ENCODE data around the gene INF2. TPM values are rescaled to one million over a fixed set of nuclear protein-coding genes. Genes with fewer than 3 reads are reported as not detected.

INF2 gene
- total and polyA plus RNA-seq, 9 of the 15 experiments (the other 6 are each of a cell fraction or from before 2014, with no cell fraction given) = 0.56 to 31.3 (median 7.8) TPM

GRCh38 chr14:104639885-104640548 lies 49.4 kb upstream of the INF2 start:
- intact Hi-C loops (cut with micrococcal nuclease) (loop anchor here (1.0 kb wide), 1 partner anchor 562 kb away; no protein-coding TSS in a partner anchor), in situ Hi-C loops (cut with MboI) (loop anchor here (10.0 kb wide), 1 partner anchor 565 kb away; no protein-coding TSS in a partner anchor)
- 2% methylated on average over 17 of the region's 24 CpGs for WGBS (ENCODE audit: insufficient coverage, low coverage, missing lambda C conversion rate)
- FAIRE-seq (peak; percentile 55), ATAC-seq (peak; percentile 99), DNase-seq (ENCODE audit: extremely low read depth in 1 of 4, low spot score in 3 of 4) (peak; percentile 73 to 83 (median 80))
- POLR2A ChIA-PET = interaction anchor here (0.6 kb wide), 1 partner anchor 91 kb away, joined by 3 read pairs; no protein-coding TSS in a partner anchor
- Histone ChIP-seq H3K79me2 (ENCODE audit: control insufficient read depth, insufficient read depth, low read length) (no peaks in the 10 kb centered on the region), H3K9me3 (replicated peaks; ENCODE audit: control insufficient read depth, insufficient read depth, low read depth, low read length) (no peaks in the 10 kb centered on the region), H3K27ac (ENCODE audit: extremely low read depth, low read depth, low read length) (no peak overlapping the region), H3K4me3 (no peak overlapping the region), H4K20me1 (replicated peaks; ENCODE audit: control insufficient read depth, insufficient read depth, low read length) (0 out of 2 replicates have a peak, but pooled peaks cover 3% of the 10 kb centered on the region), H3K4me2 (ENCODE audit: insufficient read depth, low read length) (no peak overlapping the region), H2AFZ (ENCODE audit: low read depth, low read length) (no peak overlapping the region), H3K27me3 (ENCODE audit: control insufficient read depth in 2 of 2, insufficient read depth in 2 of 2, low read length in 2 of 2) (peaks cover under 1 to 36% of the 10 kb centered on the region in 2 experiments; a peak in 4 of 5 replicates), H3K36me3 (ENCODE audit: control insufficient read depth, insufficient read depth, low read length) (no peaks in the 10 kb centered on the region), H3K9me1 (ENCODE audit: control insufficient read depth, insufficient read depth, low read length) (no peaks in the 10 kb centered on the region), H3K4me1 (replicated peaks in 1 of 2; ENCODE audit: control insufficient read depth in 2 of 2, insufficient read depth in 2 of 2, low read length in 2 of 2) (peaks cover 0 to 37% of the 10 kb centered on the region in 2 experiments; a peak in 2 of 5 replicates), H3K9ac (ENCODE audit: insufficient read depth in 1 of 2, low read depth in 2 of 2, low read length in 2 of 2) (no peak overlapping the region)
- no TSS peak for BruUV-seq (replicated peaks)
- CTCF ChIA-PET (ENCODE audit: low intra/inter-chr PET ratio) = interaction anchor here (2.0 to 2.6 kb wide), 2 partner anchors 546 to 562 kb away, joined by 11 to 12 read pairs; no protein-coding TSS in a partner anchor
- 0 out of 2 replicates have a peak, but pooled peaks have one; percentile 25 for TF ChIP-seq ARID2 (IDR thresholded peaks at IDR 0.05)
- TF ChIP-seq STAT6 (CRISPR knock-in tag; IDR thresholded peaks at IDR 0.05) = no peak
- TF ChIP-seq ZNF512 (tag; IDR thresholded peaks at IDR 0.05) = no peak
- peak; percentile 13; the same call in 1 of the 2 replicates for TF ChIP-seq RB1 (IDR thresholded peaks at IDR 0.05; ENCODE audit: low read depth)
- TF ChIP-seq PPARD (CRISPR knock-in tag; IDR thresholded peaks at IDR 0.05) = no peak
- TF ChIP-seq ZNF354B (CRISPR knock-in tag; IDR thresholded peaks at IDR 0.05) = no peak
- no peak for TF ChIP-seq ZNF79 (CRISPR knock-in tag; IDR thresholded peaks at IDR 0.05; ENCODE audit: low read depth)
- peak; percentile 33 for TF ChIP-seq RBM25 (IDR thresholded peaks at IDR 0.05; ENCODE audit: low read depth, low read length, severe bottlenecking)
- TF ChIP-seq NFIX (CRISPR knock-in tag; IDR thresholded peaks at IDR 0.05; ENCODE audit: low read depth) = no peak
- peak; percentile 47; the same call in 1 of the 2 replicates for TF ChIP-seq CC2D1A (IDR thresholded peaks at IDR 0.05)
- TF ChIP-seq ZNF146 (CRISPR knock-in tag; IDR thresholded peaks at IDR 0.05; ENCODE audit: unreplicated experiment) = no peak
- peak; percentile 40 for TF ChIP-seq HMGN3 (IDR thresholded peaks at IDR 0.05; ENCODE audit: borderline replicate concordance, extremely low read depth, insufficient read length, low read depth, low read length)
- peak; percentile 56; the same call in 1 of the 2 replicates for TF ChIP-seq SMARCA5 (IDR thresholded peaks at IDR 0.05)
- TF ChIP-seq SUPT5H (IDR thresholded peaks at IDR 0.05) = no peak

Data from K562 (cell line).